Activated CD8-positive, alpha-beta memory T cell treated with anti-CD3 and anti-CD28 coated beads for 36 hours (primary cell): ENCODE measurements around the gene OLAH. TPM values are rescaled to one million over a fixed set of nuclear protein-coding genes. Genes with fewer than 3 reads are reported as not detected.

Experiments
- CTCF ChIA-PET: fragments of 350-600 bp; sonication (Branson Sonifier 250); formaldehyde crosslinking; loops from one replicate; lab custom pipeline; 2021; ENCODE audit warnings: antibody characterized with exemption; lab: Charles Lee
- POLR2A ChIA-PET: fragments of 350-600 bp; sonication (Branson Sonifier 250); formaldehyde crosslinking; loops from one replicate; lab custom pipeline; 2021; ENCODE audit warnings: antibody characterized with exemption; lab: Charles Lee
- total RNA-seq, 2 experiments: library from RNA; stranded (reverse); gene quantifications; one replicate each; pipeline ENCODE4 v1.2.3, GENCODE V29; 2021

OLAH gene
- total RNA-seq, 2 experiments from 2014 or later: 0.17 to 0.21 TPM

DNA sequence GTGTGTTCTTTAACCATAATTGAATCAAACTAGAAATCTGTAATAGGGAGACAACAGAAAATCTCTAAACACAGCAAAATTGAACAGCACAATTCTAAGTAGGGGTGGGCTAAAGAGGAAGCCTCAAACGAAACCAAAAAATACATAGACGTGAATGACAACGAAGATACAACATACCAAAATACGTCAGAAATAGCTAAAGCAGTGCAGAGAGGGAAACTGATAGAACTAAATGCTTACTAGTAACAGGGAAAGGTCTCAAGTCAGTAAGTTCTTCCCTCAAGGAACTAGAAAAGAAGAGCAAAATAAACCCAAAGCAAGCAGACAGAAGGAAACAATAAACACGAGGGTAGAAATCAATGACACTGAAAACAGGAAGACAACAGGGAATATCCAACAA is 72.5 kb downstream of the OLAH start:
- CTCF ChIA-PET: no interaction called here

GRCh38 chr10:15118615-15119014 is 74.9 kb downstream of the OLAH start:
- POLR2A ChIA-PET: no interaction called here
- CTCF ChIA-PET: no interaction called here

More for the DNA sequence above, 72.5 kb downstream of the OLAH start:
- POLR2A ChIA-PET: no interaction called here

DNA sequence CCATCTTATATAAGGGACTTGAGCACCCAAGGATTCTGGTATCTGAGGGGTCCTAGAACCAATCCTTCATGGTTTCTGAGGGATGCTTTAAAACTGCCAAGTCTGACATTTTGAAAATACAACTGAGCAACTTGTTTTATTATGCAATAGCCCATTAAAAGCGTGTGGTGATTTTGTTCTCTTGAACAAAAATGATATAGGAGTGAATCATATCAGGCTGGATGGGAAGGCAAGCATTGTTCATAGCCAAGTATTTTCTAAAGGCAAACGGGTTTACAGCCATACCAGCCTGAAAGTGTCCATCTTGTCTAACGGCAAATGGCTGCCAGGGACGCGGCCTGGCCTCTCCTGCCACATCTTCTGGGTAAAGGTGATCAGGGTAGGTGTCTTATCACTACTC is 76.8 kb downstream of the OLAH start:
- CTCF ChIA-PET: interaction anchor here (0.5 kb wide), 1 partner anchor 26 kb away, joined by 3 read pairs; no protein-coding TSS in a partner anchor

DNA sequence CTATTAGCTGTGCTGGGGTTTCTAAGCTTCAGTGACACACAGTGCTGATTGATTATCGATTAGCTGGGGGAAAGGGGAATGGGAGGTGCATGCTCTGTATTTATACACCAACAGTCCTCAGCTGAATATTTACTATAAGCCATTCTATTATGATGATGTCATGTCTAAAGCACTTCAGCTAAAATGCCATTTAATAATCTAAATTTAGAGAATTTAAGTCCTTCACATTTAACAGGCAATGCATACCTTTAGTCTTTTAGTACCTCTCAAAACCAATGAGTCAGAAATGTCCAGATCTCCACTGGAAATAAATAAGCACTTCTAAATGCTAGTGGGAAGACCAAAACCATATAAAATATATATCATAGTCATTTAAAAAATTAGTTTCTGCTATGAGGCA is 78.0 kb downstream of the OLAH start:
- CTCF ChIA-PET: interaction anchor here (0.7 to 0.9 kb wide), 2 partner anchors 8 to 46 kb away, joined by 3 read pairs; no protein-coding TSS in a partner anchor
- POLR2A ChIA-PET: interaction anchor here (1.5 kb wide), 1 partner anchor 46 kb away, joined by 8 read pairs; no protein-coding TSS in a partner anchor

More for the DNA sequence above, 76.8 kb downstream of the OLAH start:
- POLR2A ChIA-PET: no interaction called here

DNA sequence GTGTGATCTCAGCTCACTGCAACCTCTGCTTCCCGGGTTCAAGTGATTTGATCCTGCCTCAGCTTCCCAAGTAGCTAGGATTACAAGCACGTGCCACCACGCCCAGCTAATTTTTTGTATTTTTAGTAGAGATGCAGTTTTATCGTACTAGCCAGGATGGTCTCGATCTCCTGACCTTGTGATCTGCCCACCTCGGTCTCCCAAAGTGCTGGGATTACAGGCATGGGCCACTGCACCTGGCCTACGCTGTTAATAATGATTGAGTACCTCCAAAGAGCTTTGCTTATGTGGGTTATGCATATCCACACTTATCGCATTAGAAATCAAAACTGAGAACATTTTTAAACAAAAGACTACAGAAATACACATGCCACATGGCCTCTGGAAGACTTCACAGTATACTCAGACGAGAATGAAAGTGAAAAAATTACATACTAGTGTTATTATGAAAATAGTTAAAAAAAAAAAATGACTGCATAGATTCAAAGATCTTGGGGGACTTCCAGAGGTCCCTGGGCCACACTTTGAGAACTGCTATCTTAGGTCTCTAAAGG is 78.8 kb downstream of the OLAH start:
- ChIA-PET POLR2A (interaction anchor here (1.5 kb wide), 1 partner anchor 45 kb away, joined by 8 read pairs; no protein-coding TSS in a partner anchor), CTCF (interaction anchor here (0.7 to 2.1 kb wide), 2 partner anchors 9 to 44 kb away, joined by 3 to 9 read pairs; no protein-coding TSS in a partner anchor)

Other genes starting within 250 kb of the OLAH start
- gene CDNF, start 205.9 kb upstream of the OLAH start, total RNA-seq: 1 to 10 TPM; 1.0 to 1.1 TPM
- 10 to 100 TPM; 43.1 to 46.0 TPM for gene HSPA14, start 205.6 kb upstream of the OLAH start, total RNA-seq
- 10 to 100 TPM; 25.6 to 27.1 TPM for gene MSANTD7, start 205.6 kb upstream of the OLAH start, total RNA-seq
- 10 to 100 TPM; 41.8 to 43.3 TPM for gene SUV39H2, start 165.1 kb upstream of the OLAH start, total RNA-seq
- gene DCLRE1C, start 89.8 kb upstream of the OLAH start, total RNA-seq: 10 to 100 TPM; 12.0 to 16.4 TPM
- gene MEIG1, start 84.6 kb upstream of the OLAH start, total RNA-seq: 1 to 10 TPM in 1 of 2 experiments, under 1 TPM in 1; 0.42 to 1.3 TPM
- 1 to 10 TPM in 1 of 2 experiments, under 1 TPM in 1; 0.89 to 1.2 TPM for gene ACBD7, start 44.8 kb downstream of the OLAH start, total RNA-seq
- gene RPP38, start 53.4 kb downstream of the OLAH start, total RNA-seq: 10 to 100 TPM; 24.8 to 25.7 TPM
- gene NMT2, start 124.8 kb downstream of the OLAH start, total RNA-seq: 10 to 100 TPM in 1 of 2 experiments, 1 to 10 TPM in 1; 9.8 to 10.1 TPM